NK-92 treated with Interleukin-12 subunit alpha and Interleukin-12 subunit beta, amount 100 ng/mL, for 24 hours (cell line): ENCODE measurements around the gene SCNN1A.

Source experiments
- DNase-seq: peaks from one replicate; lab custom pipeline; 2025; lab: John Stamatoyannopoulos, UW

SCNN1A gene

DNA sequence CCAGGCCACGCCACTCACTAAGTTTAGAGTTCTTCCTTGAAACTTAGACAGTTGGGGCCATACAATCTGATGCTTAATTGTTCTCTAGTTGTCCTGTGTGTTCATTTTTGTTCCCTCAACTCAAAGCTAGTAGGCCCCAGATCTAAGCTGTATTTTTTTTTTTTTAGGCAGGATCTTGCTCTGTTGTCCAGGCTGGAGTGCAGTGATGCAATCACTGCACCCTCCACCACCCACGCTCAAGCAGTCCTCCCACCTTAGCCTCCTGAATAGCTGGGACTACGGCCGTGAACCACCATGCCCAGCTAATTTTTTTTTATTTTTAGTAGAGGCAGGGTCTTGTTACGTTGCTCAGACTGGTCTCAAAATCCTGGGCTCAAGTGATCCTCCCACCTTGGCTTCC is 41.0 kb downstream of the SCNN1A start:
- DNase-seq = no peak

DNA sequence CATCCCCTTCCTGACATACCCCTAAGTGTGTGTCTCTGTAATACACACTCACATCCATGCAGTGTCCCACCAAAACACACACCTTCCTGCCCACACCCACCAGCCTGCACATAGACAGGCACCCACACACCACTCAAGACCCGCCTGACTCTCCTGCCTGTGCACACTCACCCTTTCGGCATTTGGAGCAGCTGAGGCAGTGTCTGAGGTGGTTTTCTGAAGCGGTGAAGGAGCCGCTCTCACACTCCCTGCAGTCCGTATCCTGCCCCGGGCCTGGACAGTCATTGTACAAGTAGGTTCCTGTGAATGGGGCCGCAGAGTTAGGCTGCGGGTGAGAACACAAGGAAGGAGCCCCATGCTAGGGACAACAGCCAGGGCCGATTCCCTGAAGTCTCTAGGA is 41.8 kb downstream of the SCNN1A start:
- no peak for DNase-seq

DNA sequence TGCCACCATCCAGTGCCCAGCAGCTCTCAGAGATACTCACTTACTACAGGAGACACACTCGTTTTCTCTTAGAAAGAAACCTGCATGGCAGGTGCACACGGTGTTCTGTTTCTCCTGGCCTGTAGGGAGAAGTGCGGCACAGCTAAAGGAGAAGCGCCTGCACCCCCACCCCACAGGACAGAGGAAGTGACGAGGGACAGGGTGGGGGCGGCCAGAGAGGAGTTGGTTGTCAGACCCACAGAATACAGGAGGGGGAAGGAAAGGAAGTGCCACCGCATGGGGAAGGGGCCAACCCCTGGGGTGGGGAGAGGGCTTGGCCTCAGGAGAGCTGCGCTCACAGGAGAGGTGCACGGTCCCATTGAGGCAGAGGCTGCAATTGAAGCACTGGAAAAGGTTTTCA is 42.3 kb downstream of the SCNN1A start:
- DNase-seq = no peak

DNA sequence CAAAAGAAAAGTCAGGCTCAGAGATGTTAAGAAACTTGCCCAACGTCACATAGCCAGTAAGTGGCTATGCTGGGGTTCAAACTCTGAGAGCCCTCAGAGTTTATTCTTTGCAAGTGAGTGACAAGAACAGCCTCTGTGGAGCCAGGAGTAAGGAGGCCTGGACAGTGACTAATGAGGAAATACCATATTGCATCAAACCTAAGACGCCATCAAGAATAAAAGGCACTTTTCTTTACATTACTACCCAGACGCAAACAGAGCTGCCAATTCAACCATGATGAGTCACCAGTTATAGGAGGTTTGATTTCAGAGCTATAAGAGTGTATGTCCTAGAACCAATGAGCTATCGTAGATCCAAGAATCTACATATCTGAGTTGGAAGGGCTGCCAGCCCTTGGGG is 42.9 kb downstream of the SCNN1A start:
- DNase-seq = no peak

DNA sequence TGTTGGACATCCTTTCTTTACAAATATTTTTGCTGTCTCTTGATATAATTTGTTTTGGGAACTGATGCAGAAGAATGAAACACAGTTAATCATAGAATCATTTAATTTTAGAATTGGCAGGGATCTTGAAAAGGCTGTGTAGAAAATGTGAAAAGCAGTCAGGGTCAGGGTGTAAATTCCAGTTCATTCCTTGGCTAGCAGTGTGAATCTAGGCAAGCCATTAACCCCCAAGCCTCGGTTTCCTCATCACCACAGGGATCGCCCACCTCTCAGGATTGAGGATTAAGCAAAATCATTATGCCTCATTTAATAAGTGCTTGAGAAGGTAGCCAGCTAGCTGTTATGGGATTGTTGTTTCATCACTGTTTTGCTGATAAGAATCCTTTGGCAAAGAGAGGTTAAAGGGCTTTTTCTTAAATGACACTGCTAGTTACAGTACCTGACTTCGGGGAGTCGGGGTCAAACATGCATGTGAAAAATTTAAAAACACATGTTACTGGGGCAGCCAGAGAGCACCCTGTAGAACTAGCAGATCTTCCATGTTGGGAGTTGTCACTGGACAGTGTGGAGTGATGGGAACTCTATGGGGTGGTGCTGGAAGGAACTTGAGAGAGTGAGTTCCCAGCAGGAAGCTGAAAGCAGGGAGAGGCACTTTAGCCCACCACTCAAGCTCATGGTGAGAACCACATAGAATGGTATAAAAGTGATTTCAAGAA is 44.2 kb downstream of the SCNN1A start:
- no peak for DNase-seq

DNA sequence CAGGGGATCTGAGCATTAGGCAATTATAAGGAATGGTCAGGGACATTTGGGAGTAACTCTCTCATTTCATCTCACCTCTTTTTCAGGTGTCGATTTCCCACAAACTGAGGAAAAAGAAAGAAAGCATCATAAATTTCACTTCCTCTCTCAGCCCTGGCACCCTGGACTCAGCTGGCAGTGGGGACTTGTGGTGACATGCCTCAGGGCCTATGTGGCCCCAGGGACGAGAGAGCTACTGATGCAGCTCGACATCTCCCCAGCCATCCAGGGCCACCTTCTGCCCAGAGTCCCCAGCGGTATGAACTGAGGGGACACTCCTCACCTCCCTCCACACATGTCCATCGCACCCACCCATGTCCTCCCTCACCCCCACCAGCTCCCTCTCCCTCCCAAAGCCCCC is 45.2 kb downstream of the SCNN1A start:
- no peak for DNase-seq

DNA sequence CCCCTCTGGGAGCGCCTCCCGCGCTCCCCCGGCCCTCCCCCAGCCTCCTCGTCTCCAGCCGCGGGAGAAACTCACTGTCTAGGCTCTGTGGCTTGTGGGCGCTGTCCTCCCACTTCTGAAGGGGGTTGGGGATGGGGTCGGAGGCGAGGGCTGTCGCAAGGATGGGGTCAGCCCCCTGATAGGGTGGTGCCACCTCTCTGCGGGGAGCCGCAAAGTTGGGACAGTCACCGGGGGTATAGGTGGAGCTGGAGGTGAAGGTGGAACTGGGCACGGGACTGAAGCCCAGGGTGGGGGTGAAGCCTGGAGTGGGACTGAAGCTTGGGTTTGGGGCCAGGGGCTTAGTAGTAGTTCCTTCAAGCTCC is 45.7 kb downstream of the SCNN1A start:
- DNase-seq = no peak

DNA sequence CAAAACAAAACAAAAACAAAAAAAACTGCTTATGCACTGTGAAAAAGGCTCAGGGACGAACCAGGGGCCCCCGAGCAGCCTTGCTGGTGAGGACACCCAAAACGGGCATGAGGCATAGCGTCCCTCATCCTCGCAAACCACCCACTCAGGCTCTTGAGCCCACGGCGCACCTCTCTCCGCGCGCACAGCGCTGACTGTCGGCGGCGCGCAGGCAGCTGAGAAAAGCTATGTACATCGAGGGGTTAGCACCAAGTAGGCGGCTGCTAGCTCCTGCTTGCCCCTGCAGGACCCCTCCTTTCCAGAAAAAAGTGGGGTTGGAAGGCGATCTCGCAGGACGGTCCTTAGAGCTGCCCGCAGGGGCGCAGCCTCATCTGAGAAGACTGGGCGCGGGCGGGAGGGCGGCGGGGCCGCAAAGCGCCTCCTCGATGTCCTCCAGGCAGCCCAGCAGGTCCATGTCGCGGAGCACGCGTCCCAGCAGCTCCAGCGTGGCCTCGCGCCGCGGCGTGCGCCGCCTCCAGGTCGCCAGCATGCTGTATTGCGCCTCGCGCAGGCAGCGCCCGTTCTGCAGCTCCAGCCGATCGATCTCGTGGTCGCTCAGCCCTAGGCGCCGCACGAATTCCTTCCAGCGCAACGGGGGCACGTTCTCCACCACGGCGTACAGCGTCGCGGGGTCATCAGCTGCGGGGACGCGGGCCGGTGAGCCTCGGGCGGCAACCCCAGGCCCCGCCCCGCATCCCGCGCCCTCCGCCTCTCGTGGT is 46.2 kb downstream of the SCNN1A start:
- DNase-seq = no peak

DNA sequence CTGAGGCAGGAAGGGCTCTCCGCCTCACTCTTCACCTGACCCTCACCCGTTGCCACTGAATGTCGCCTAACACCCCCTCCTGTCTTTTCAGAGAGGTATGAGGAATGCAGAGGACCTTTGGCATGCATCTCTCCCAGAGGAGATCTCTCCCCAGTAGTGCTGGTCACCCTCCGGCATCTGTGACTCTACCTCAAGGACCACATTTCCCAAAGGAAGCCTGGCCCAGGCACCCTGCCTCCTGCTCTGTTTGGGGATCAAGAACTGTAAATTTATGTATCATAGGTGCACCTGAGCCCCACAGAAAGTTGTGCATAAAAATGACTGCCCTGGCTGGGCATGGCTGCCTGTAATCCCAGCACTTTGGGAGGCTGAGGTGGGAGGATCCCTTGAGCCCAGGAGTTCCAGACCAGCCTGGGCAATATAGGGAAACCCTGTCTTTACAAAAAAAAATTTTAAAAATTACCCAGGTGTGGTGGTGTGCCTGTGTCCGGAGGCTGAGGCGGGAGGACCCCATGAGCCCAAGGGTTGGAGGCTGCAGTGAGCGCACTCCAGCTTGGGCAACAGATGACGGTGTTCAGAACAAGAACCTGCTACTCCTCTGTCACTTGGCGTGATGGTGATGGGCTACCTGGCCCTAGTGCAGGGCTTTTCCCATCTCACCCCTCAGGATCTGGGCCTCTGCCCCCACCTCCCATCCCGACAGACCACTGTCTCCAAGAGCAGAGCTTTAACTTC is 47.2 kb downstream of the SCNN1A start:
- no peak for DNase-seq

DNA sequence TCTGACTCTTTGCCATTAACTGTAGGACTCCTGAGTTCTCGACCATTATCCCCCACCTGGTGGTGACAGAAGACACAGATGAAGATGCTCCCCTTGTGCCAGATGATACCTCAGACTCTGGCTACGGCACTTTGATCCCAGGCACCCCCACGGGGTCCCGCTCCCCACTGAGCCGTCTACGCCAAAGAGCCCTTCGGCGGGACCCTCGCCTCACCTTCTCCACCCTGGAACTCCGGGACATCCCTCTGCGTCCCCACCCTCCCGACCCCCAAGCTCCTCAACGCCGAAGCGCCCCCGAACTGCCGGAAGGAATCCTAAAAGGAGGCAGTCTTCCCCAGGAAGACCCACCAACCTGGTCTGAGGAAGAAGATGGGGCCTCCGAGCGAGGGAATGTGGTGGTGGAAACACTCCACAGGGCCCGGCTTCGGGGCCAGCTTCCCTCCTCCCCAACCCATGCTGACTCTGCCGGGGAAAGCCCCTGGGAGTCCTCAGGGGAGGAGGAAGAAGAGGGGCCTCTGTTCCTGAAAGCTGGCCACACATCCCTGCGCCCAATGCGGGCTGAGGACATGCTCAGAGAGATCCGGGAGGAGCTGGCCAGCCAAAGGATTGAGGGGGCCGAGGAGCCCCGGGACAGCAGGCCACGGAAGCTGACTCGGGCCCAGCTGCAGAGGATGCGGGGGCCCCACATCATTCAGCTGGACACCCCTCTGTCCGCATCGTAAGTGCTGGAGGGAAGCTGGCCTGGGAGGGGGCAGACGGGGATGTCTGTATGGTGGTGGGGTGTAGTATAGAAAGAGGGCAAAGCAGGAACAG is 47.9 kb downstream of the SCNN1A start:
- no peak for DNase-seq

DNA sequence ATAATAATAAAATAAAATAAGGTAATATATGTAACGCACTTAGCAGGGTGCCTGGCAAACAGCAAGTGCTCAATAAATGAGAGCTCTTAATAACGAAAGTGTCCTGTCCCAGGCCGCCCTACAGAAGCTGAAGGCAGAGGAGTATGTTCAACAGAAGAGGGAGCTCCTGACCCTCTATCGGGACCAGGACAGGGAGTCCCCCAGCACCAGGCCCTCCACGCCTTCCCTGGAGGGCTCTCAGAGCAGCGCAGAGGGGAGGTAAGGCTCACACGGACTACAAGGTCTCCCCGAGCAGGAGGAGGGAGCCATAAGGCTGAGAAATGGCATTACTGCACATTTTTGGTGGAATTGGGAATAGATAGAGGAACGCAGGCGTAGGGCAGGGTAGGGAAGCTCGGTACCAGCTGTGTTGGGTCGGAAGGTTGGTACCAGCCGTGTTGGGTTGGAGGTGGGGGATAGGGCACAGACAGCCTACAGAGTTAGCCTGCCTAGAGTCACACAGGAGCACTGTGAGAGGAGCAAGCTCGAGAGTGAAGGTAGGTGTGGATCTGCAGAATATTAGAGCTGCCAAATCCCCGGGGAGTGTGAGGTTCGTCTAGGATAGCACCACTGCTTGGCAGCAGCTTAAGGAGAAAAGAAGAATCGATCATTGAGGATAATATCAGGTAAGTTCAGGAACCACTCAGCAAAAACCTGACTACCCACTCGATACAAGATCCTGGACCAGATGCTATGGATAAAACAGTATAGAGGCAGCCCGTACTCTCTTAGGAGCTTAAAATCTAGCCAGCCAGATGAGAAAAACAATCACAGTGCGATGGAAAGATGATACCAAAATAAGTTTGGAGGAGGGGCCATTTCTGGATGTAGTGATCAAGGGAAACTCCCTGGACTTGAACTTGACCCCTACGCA is 48.8 kb downstream of the SCNN1A start:
- no peak for DNase-seq

DNA sequence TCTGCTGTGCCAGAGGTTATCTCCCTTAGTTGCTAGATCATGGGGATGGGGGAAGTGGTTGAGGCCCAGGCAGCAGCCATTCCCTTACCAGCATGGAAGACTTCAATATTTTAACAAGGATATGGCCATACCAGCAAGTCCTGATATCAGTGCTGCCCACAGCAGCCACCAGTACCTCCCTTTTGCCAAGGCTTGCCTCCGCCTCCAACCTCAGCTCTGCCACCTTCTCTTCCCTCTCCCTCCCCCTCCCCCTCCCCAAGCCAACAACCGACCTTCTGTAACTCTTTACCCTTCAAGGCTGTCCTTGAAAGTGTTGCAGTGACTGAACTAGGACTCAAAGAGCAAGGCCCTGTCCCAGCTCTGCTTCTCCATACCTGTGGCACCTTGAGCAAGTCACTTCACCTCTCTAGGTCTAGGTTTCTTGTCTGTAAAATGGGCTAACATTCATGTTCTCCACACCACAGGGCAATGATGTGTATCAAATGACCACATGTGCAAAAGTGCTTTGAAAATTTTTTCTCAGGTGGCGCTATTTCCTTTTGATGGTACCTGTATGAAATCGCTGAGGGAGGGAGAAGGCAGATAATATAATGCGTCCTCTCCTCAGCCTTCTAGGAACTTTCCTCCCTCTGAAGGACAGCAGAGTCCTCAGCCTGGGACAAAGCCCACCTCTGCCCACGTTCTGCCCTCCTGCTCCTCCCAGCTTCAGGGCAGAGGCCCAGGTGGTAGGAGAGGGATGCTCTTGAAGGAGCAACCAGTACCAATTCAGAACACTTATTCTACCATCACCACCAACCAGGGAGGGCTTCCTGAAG is 50.2 kb downstream of the SCNN1A start:
- no peak for DNase-seq

DNA sequence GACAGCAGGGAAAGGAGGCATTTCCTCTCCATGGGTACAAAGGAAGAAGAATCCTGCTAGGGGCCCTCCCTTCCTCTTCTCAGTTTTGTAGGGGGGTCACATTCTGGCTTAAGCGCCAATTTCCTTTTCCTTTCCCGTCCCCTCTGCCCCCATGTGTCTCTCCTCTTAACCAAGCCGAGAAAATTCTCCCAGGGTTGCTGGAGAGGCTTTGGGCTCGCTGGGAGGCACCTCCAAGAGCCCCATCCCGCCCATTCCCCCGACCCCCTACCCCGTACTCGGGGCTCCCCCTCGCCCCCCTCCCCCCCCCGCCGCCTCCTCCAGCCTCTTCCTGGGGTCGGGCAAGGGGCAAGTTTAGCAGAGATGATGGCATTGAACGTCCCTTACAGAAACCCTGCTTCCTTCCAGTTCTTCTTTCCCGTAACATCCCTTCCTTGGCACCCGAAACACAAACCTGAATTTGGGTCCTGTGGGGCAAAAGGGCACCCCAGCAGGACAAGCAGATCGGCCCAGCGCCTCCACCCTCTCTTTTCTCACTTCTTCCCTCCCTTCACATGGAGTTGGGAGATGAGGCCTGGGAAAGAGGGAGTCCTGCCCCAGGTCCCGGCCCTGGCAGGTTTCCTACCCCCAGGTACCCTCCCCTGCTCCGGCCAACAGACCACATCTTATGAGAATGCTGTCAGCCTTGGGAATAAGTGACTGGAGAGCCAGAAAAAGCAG is 51.2 kb downstream of the SCNN1A start:
- DNase-seq = no peak

DNA sequence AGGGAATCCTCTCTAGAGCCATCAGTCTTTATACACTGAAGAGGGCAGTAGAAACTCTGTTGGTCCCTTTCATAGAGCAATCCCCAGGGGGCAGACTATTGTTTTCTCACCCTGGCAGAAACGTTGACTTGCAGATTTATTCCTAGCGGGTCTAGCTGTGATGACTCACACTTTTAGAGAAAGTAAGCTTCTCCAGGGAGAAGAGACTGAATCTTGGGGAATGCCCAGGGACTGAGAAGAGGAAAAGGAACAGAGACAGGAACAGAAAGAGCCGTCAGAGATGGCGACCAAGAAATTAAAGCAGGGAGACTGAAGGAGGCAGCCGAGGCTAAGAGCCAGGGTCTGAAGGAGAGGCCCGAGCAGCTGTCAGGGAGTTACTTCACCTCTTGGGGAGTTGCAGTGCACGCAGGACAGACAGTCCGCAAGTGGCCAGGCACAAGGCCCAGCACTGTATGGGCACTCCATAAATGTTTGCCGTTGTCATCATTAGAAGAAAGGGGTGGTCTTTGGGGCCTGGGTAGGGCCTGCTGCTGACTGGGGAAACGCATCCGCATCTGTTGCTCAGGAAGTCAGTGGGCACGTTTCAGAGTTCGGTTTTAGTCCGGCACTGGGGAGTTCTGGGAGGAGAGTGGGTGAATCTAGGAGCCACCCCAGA is 51.9 kb downstream of the SCNN1A start:
- no peak for DNase-seq

DNA sequence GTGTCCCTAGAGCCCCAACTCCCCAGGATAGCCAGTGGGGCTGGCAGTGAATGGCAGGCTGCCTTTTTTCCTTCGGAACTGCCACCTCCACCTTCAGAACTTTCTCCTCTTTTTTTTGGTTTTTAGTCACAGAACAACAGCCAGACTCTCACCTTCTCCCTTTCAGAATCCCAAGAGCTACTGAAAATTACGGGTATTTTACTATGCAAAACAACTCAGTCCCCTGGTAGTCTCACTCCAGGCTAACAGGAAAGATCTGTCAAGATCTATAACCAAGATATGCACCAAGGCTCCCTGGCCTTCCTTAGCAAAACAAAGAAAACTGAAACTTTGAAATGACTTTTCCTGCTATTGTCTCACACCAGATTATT is 52.4 kb downstream of the SCNN1A start:
- no peak for DNase-seq

DNA sequence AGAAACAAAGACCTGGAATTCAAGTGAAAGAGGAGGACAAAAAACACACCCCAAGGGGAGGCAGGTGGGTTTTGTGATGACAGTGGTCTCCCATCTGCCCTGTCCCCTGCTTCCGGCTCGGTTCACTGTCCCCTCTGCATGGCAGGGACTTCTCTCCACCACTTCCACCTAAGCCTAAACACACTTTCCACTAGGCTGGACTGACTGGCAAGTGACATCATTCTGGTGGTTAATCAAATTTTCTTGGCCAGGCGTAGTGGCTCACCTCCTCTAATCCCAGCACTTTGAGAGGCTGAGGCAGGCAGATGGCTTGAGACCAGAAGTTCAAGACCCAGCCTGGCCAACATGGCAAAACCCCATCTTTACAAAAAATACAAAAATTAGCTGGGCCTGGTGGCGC is 53.0 kb downstream of the SCNN1A start:
- no peak for DNase-seq

DNA sequence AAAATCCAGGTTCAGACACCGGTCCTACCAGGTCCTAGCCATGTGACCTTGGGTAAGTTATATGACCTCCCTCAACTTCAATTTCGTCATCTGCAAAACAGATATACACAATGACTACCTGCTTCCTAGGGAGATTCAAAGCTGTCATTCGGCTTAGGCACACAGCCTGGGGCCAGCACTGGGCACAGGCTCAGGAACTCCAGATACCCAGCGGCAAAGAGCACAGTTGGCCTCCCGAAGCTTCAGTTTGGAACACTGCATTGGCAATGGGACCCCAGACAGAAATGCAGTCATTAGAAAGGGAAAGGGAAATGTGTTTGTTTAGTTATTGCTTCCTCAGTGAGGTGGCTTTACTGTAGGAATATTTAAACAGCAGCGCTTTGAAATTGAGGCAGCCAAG is 53.5 kb downstream of the SCNN1A start:
- DNase-seq = no peak

DNA sequence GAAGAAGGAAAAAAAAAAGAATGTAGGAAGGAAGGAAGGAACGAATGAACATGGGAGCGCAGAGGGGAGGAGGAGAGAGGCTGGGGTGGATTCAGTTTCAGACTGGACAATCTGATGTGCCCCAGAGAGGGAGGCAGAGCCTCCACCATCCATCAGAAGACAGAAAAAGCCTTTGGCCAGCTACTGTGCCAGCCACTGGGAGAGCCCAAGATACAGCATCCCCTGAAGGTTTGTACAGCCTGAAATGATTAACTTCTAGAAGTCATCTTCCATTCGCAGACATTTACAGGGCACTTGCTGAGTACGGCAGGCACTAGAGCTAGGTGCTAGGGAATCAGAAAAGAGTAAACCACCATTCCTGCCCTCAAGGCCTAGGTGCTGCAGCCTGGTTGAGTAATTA is 55.9 kb downstream of the SCNN1A start:
- no peak for DNase-seq

DNA sequence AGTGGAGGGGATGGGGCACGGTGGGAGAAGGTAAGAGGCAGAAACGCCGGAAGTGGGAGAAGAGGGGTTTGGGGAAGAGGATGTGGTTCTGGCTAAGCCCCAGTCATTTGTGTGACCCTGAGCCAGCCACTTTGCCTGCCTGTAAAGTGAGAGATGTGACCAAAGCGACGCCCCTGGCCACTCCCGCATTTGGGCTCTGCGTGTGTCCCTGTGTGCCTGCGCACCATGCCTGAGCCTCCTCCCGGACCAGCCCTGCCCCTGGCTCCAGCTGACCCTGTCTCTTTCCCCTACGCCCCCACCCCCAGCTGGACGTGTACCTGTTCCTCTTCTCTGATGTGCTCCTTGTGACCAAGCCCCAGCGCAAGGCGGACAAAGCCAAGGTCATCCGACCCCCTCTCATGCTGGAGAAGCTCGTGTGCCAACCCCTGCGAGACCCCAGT is 56.9 kb downstream of the SCNN1A start:
- no peak for DNase-seq
